ENCODE data around the gene LRRC8D. TPM values are rescaled to one million over a fixed set of nuclear protein-coding genes. Genes with fewer than 3 reads are reported as not detected.

The LRRC8D gene
- total RNA-seq, 1 donor from 2014 or later = 25.2 TPM

GRCh38 chr1:89865498-89866382 is 44.9 kb downstream of the LRRC8D start:
- DNase-seq (ENCODE audit: extremely low read depth, low read depth, low spot score) = no peak

DNA sequence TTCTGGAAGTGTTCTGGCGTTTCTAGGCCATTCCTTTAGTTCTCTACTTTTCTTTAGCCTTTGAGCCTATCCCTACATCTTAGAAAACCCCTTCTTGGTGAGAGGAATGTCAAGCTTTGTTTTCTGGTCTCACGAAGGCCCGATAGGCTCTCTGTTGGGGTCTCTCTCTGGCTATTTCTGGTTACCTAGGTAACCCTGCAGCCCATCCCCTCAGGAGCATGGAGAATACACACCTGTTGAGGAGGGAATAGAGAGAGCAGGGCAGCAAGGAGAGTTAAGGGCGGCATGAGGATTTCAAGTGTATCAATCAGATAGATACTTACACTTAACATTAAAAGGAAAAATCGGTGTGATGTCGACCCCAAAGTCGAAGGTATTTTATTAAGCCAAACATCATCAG is 45.7 kb downstream of the LRRC8D start:
- no peak for DNase-seq (ENCODE audit: extremely low read depth, low read depth, low spot score)

DNA sequence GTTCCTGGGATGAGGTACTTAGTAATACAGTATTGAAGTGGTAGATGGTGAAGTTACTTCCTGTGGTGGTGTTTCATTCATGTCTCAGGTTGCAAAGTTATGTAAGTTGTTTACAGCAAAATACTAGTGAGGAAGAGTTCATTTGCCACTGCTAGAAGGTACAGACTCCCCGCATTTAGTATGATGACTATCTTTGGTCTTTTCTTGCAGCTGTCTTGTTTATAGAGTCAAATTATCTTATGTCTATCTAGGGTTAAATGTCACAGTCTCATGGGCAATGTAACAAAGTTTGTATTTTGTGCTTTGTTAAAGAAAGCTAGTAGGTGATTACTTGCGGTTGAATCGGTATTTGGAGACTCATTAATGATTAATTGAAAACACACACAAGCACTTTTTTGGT is 50.2 kb downstream of the LRRC8D start:
- no peak for DNase-seq (ENCODE audit: extremely low read depth, low read depth, low spot score)

DNA sequence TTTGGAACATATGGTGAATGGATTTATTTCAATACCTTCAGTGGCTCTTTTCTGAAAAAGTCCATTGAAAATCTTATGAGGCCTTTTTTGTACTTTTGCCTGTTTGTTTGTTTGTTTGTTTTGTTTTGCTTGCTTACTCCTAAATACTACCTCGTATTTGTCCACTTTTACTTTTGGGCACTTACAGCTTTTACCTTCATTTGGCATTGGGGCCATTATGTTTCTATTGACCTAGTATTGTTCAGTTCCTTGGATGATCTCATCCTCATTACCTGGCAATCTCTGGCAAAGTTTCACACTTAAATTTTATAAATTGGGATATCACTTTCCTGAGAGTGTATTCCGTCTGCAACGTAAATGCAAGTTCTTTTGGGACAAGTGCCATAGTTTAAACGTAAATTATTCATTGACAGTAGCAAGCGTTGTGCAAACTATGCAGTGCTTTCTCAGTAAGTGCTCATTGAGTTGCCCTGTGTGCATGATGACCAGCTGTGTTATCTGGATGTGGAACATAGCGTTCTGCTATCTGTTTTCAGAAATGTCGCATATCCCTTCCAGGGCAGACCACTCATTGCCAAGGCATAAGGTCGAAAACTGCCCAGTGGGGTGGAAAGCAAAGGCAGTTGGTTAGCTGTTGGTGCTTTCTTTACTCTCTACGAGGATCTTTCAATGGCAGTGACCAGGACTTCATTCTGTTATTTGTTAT is 51.1 kb downstream of the LRRC8D start:
- no peak for DNase-seq (ENCODE audit: extremely low read depth, low read depth, low spot score)

DNA sequence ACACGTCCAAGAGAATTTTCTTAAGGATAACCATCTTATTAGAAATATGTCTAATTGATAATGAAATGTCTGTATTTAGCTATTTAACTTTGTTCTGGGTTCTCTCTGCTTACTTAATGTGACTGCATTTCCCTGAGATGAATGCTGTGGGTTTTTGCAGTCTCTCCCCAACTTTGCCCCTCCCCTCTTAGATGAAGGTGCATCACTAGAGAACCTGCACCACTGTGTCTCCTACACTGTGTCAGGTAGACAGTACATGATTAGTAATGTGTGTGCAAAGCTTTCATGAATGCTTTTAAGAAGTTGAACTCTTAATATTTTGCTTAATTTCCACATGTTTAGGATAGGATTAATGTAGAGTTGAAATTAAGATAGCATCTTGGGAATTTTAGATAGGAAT is 51.7 kb downstream of the LRRC8D start:
- DNase-seq (ENCODE audit: extremely low read depth, low read depth, low spot score) = no peak

GRCh38 chr1:89873288-89873687 is 52.5 kb downstream of the LRRC8D start:
- DNase-seq (ENCODE audit: extremely low read depth, low read depth, low spot score) = no peak

DNA sequence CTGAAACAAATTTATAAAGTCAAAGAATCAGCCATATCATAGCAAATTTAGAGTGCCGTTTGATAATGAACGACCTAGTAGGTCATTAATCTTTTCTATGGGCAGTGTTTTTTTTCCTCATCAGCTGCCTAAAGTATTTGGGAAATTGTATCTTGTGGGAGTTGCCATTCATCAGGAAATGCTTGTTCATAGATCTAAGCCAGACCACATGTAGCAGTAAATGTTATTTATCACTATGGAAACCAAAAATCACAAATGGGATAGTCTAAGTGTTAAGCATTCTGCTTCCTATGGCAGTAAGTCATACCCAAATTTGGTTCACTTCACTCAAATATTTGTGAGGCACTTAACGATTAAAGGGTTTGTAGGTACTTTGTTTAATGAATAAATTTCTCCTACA is 52.9 kb downstream of the LRRC8D start:
- DNase-seq (ENCODE audit: extremely low read depth, low read depth, low spot score) = no peak

- DNase-seq (ENCODE audit: extremely low read depth, low read depth, low spot score) = no peak
Observed at GRCh38 chr1:89876463-89876862, 55.6 kb downstream of the LRRC8D start.

DNA sequence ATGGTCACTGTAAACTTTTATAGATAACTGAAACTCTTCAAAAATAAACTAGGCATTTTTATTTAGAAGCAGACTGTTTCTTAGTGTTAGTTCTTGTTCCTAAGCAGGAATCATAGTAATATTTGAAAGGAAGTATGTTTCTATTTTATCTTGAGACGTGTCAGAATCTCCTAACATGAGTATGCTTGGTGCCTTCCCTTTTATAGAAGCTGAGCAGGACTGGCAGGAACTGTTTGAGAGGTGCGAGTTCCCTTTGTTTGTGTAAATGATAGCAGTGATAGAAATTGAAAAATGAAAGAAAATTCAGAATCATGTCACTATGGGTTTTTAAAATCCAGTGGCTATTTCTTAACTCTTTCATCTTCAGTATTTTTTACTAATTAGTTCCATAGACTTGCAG is 56.9 kb downstream of the LRRC8D start:
- no peak for DNase-seq (ENCODE audit: extremely low read depth, low read depth, low spot score)

DNA sequence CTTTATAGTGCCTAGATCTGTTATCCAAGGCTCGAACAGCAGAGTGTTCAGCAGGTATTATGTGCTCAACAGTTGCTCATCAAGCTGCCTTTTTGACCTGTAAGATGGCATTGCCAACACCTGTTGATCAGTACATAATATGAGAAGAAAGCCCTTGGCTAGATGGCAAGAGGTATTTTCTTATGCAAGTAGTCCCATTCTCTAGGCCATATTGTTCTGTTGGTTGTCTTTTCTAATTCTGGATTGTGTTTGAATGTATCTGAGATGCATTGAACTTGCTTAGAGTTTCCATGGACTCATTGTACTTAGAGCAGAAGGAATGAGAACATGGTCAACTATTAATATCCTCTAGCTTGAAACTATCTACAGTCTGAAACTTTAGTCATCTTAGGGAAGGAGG is 57.4 kb downstream of the LRRC8D start:
- no peak for DNase-seq (ENCODE audit: extremely low read depth, low read depth, low spot score)

- DNase-seq (ENCODE audit: extremely low read depth, low read depth, low spot score) = no peak
Observed at GRCh38 chr1:89880679-89881078, 59.8 kb downstream of the LRRC8D start.

GRCh38 chr1:89881415-89882058 is 60.7 kb downstream of the LRRC8D start:
- DNase-seq (ENCODE audit: extremely low read depth, low read depth, low spot score) = no peak

GRCh38 chr1:89882348-89883029 is 61.7 kb downstream of the LRRC8D start:
- no peak for DNase-seq (ENCODE audit: extremely low read depth, low read depth, low spot score)

DNA sequence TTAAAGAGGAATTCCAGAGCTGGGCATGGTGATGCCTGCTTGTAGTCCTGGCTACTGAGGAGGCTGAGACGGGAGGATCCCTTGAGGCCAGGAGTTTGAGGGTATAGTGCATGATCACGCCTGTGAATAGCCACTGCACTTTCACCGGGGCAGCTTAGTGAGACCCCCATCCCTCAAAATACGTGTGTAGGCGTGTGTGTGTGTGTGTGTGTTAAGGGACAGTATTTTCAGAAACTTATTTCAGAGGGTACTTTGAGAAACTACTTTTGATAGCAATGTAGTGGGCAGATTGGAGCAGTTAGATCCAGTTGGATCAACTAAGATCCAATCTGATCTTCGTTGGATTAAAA is 62.2 kb downstream of the LRRC8D start:
- no peak for DNase-seq (ENCODE audit: extremely low read depth, low read depth, low spot score)

- no peak for DNase-seq (ENCODE audit: extremely low read depth, low read depth, low spot score)
Observed at GRCh38 chr1:89884718-89885596, 64.1 kb downstream of the LRRC8D start.

GRCh38 chr1:89887270-89887669 is 66.4 kb downstream of the LRRC8D start:
- DNase-seq (ENCODE audit: extremely low read depth, low read depth, low spot score) = no peak

DNA sequence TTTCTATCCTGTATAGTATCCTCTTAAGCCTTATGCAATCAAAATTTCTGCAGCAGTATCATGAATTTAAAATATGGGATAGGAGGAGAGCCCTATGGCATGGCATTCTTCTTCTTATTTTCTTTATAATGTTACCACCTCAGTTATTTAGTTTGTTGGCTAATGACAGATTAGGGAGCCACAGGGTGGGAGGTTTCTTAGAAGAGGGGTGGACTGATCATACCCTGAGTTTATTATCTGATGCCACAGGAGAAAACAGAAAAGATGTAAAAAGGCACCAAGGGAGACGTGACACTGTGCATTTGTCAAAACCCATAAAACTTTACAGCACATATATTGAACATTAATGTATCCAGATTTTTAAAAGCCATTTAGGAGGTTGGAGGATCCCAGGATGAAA is 66.9 kb downstream of the LRRC8D start:
- no peak for DNase-seq (ENCODE audit: extremely low read depth, low read depth, low spot score)

GRCh38 chr1:89888480-89889322 is 67.9 kb downstream of the LRRC8D start:
- DNase-seq (ENCODE audit: extremely low read depth, low read depth, low spot score) = no peak

DNA sequence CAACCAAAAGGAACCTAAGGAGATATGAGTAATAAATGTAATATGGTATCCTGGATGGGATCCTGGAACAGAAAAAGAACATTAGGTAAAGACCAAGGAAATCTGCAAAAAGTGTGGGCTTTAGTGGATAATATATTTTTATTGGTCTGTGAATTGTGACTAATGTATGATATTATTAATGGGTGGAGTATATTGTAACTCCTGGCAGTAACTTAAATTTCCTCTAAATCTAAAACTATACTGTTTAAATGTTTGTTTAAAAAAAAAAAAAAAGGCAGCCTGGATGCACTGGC is 68.4 kb downstream of the LRRC8D start:
- DNase-seq (ENCODE audit: extremely low read depth, low read depth, low spot score) = no peak
